Measurements from ENCODE around the gene TMEM62. TPM values are rescaled to one million over a fixed set of nuclear protein-coding genes. Genes with fewer than 3 reads are reported as not detected.

The TMEM62 gene
- polyA plus RNA-seq = 18.0 TPM

GRCh38 chr15:43133430-43134156 lies at the start of gene TMEM62:
TMEM62 (plus strand) TSS chr15:43133586; CDS start chr15:43133803, 217 bp downstream.
- H3K4me3 Mint-ChIP-seq = peak within 1 kb of the TSS; percentile 92 to 99 (median 93)
- peaks cover 2 to 8% (median 3%) of the 10 kb centered on the region in 3 donors for H3K9me3 Mint-ChIP-seq
- H3K4me1 Mint-ChIP-seq = peaks cover 14 to 25% (median 18%) of the 10 kb centered on the region in 3 donors
- H3K27ac Mint-ChIP-seq = peak within 1 kb of the TSS; percentile 89 to 95 (median 93)
- no peaks in the 10 kb centered on the region for H3K27me3 Mint-ChIP-seq
- H3K36me3 Mint-ChIP-seq = peaks cover 2% of the 10 kb centered on the region

- no peaks in the 10 kb centered on the region for H3K9me3 Mint-ChIP-seq
- no peak overlapping the region for H3K4me3 Mint-ChIP-seq
- no peaks in the 10 kb centered on the region for H3K27me3 Mint-ChIP-seq
- H3K4me1 Mint-ChIP-seq = peaks cover 6 to 14% (median 12%) of the 10 kb centered on the region in 3 donors
- H3K36me3 Mint-ChIP-seq = peaks cover 4% of the 10 kb centered on the region
- H3K27ac Mint-ChIP-seq = no peak overlapping the region
These were observed 47.5 kb upstream of the TMEM62 start for GRCh38 chr15:43085921-43086320.

GRCh38 chr15:43086551-43086950 lies 46.8 kb upstream of the TMEM62 start:
- Mint-ChIP-seq H3K9me3 (no peaks in the 10 kb centered on the region), H3K27me3 (no peaks in the 10 kb centered on the region), H3K36me3 (peaks cover 4% of the 10 kb centered on the region), H3K27ac (peak overlapping the region; percentile 24 to 69 (median 36)), H3K4me3 (no peak overlapping the region), H3K4me1 (peaks cover 6 to 14% (median 12%) of the 10 kb centered on the region in 3 donors)

GRCh38 chr15:43091859-43092258 lies 41.5 kb upstream of the TMEM62 start:
- no peak overlapping the region for H3K27ac Mint-ChIP-seq
- H3K4me3 Mint-ChIP-seq = no peak overlapping the region
- H3K4me1 Mint-ChIP-seq = peaks cover 25 to 40% (median 33%) of the 10 kb centered on the region in 3 donors
- H3K27me3 Mint-ChIP-seq = no peaks in the 10 kb centered on the region
- H3K9me3 Mint-ChIP-seq = no peaks in the 10 kb centered on the region
- H3K36me3 Mint-ChIP-seq = peaks cover 4% of the 10 kb centered on the region

GRCh38 chr15:43093026-43093425 lies 40.4 kb upstream of the TMEM62 start:
- Mint-ChIP-seq H3K27me3 (no peaks in the 10 kb centered on the region), H3K36me3 (peaks cover 4% of the 10 kb centered on the region), H3K4me1 (peaks cover 22 to 48% (median 37%) of the 10 kb centered on the region in 3 donors), H3K4me3 (no peak overlapping the region), H3K9me3 (no peaks in the 10 kb centered on the region), H3K27ac (peak overlapping the region in 2 of 3 donors; percentile 32 to 73)

- H3K4me3 Mint-ChIP-seq = no peak overlapping the region
- H3K27me3 Mint-ChIP-seq = no peaks in the 10 kb centered on the region
- no peak overlapping the region for H3K27ac Mint-ChIP-seq
- H3K36me3 Mint-ChIP-seq = peaks cover 4% of the 10 kb centered on the region
- H3K4me1 Mint-ChIP-seq = peaks cover 24 to 49% (median 38%) of the 10 kb centered on the region in 3 donors
- no peaks in the 10 kb centered on the region for H3K9me3 Mint-ChIP-seq
These were observed 38.9 kb upstream of the TMEM62 start for GRCh38 chr15:43094416-43095030.

- H3K4me1 Mint-ChIP-seq = peaks cover 24 to 47% (median 37%) of the 10 kb centered on the region in 3 donors
- H3K4me3 Mint-ChIP-seq = no peak overlapping the region
- H3K27ac Mint-ChIP-seq = no peak overlapping the region
- H3K27me3 Mint-ChIP-seq = no peaks in the 10 kb centered on the region
- H3K36me3 Mint-ChIP-seq = peaks cover 6% of the 10 kb centered on the region
- no peaks in the 10 kb centered on the region for H3K9me3 Mint-ChIP-seq
These were observed 38.1 kb upstream of the TMEM62 start for GRCh38 chr15:43095243-43095642.

- H3K9me3 Mint-ChIP-seq = no peaks in the 10 kb centered on the region
- peaks cover 6% of the 10 kb centered on the region for H3K36me3 Mint-ChIP-seq
These were observed 37.6 kb upstream of the TMEM62 start for GRCh38 chr15:43095708-43096347.

GRCh38 chr15:43096411-43096810 lies 37.0 kb upstream of the TMEM62 start:
- H3K27ac Mint-ChIP-seq = no peak overlapping the region
- peaks cover 24 to 56% (median 41%) of the 10 kb centered on the region in 3 donors for H3K4me1 Mint-ChIP-seq
- H3K36me3 Mint-ChIP-seq = peaks cover 6% of the 10 kb centered on the region
- H3K4me3 Mint-ChIP-seq = no peak overlapping the region
- H3K9me3 Mint-ChIP-seq = no peaks in the 10 kb centered on the region
- H3K27me3 Mint-ChIP-seq = no peaks in the 10 kb centered on the region

More at GRCh38 chr15:43095708-43096347, 37.6 kb upstream of the TMEM62 start:
- peaks cover 24 to 51% (median 35%) of the 10 kb centered on the region in 3 donors for H3K4me1 Mint-ChIP-seq
- H3K27ac Mint-ChIP-seq = peak overlapping the region in 1 of 3 donors; percentile 1
- H3K27me3 Mint-ChIP-seq = no peaks in the 10 kb centered on the region
- no peak overlapping the region for H3K4me3 Mint-ChIP-seq

- no peaks in the 10 kb centered on the region for H3K9me3 Mint-ChIP-seq
- H3K36me3 Mint-ChIP-seq = peaks cover 14% of the 10 kb centered on the region
- no peak overlapping the region for H3K27ac Mint-ChIP-seq
- peaks cover 31 to 49% (median 45%) of the 10 kb centered on the region in 3 donors for H3K4me1 Mint-ChIP-seq
- H3K27me3 Mint-ChIP-seq = no peaks in the 10 kb centered on the region
- no peak overlapping the region for H3K4me3 Mint-ChIP-seq
These were observed 34.1 kb upstream of the TMEM62 start for GRCh38 chr15:43099105-43099845.

GRCh38 chr15:43100971-43101370 lies 32.4 kb upstream of the TMEM62 start:
- Mint-ChIP-seq H3K4me1 (peaks cover 34 to 44% (median 42%) of the 10 kb centered on the region in 3 donors), H3K27ac (no peak overlapping the region), H3K36me3 (peaks cover 10% of the 10 kb centered on the region), H3K27me3 (no peaks in the 10 kb centered on the region), H3K9me3 (no peaks in the 10 kb centered on the region), H3K4me3 (peak overlapping the region in 2 of 4 donors; percentile 31 to 62)

- peak overlapping the region in 2 of 3 donors; percentile 20 to 82 for H3K27ac Mint-ChIP-seq
- H3K36me3 Mint-ChIP-seq = peaks cover 10% of the 10 kb centered on the region
- peaks cover 38 to 43% (median 41%) of the 10 kb centered on the region in 3 donors for H3K4me1 Mint-ChIP-seq
- H3K9me3 Mint-ChIP-seq = no peaks in the 10 kb centered on the region
- peak overlapping the region in 2 of 4 donors; percentile 18 to 19 for H3K4me3 Mint-ChIP-seq
- no peaks in the 10 kb centered on the region for H3K27me3 Mint-ChIP-seq
These were observed 31.2 kb upstream of the TMEM62 start for GRCh38 chr15:43102187-43102586.

GRCh38 chr15:43103907-43104306 lies 29.5 kb upstream of the TMEM62 start:
- Mint-ChIP-seq H3K4me1 (peaks cover 34 to 39% (median 35%) of the 10 kb centered on the region in 3 donors), H3K4me3 (peak overlapping the region in 2 of 4 donors; percentile 40 to 55), H3K36me3 (peaks cover 10% of the 10 kb centered on the region), H3K9me3 (no peaks in the 10 kb centered on the region), H3K27me3 (no peaks in the 10 kb centered on the region), H3K27ac (peak overlapping the region in 1 of 3 donors; percentile 60)

GRCh38 chr15:43104426-43104825 lies 29.0 kb upstream of the TMEM62 start:
- H3K4me3 Mint-ChIP-seq = peak overlapping the region in 1 of 4 donors; percentile 55
- H3K27ac Mint-ChIP-seq = peak overlapping the region in 1 of 3 donors; percentile 60
- peaks cover 10% of the 10 kb centered on the region for H3K36me3 Mint-ChIP-seq
- H3K9me3 Mint-ChIP-seq = no peaks in the 10 kb centered on the region
- peaks cover 34 to 39% (median 35%) of the 10 kb centered on the region in 3 donors for H3K4me1 Mint-ChIP-seq
- H3K27me3 Mint-ChIP-seq = no peaks in the 10 kb centered on the region

All from IgD-negative memory B cell (primary cell).